ENCODE results near the gene LPCAT1. TPM values are rescaled to one million over a fixed set of nuclear protein-coding genes. Genes with fewer than 3 reads are reported as not detected.

The LPCAT1 gene
- total and polyA plus RNA-seq, 2 of the 13 experiments (the other 11 are each of a cell fraction or from before 2014, with no cell fraction given) = 29.8 to 90.6 TPM

- no peak overlapping the region for H3K4me2 ChIP-seq (ENCODE audit: low read depth, low read length)
- POLR2A ChIA-PET = no interaction called here
- in situ Hi-C loops (cut with HindIII; ENCODE audit: extremely low pct_ligation_motif_present, low pct_unique_long_range_greater_than_20kb) (loop anchor here (25.0 kb wide), 1 partner anchor 133 kb away; no protein-coding TSS in a partner anchor), intact Hi-C loops (cut with micrococcal nuclease; ENCODE audit: unreplicated experiment) (no loop called here)
- FAIRE-seq (no peak), ATAC-seq (no peak), DNase-seq (ENCODE audit: low spot score) (no peak)
- H3K36me3 ChIP-seq (replicated peaks in 1 of 2; ENCODE audit: control insufficient read depth in 1 of 2, insufficient read depth in 2 of 2, low read length in 2 of 2) = peaks cover 20 to 35% of the 10 kb centered on the region in 2 experiments
- no peaks in the 10 kb centered on the region for H3K9me3 ChIP-seq (ENCODE audit: low read length)
- TF ChIP-seq FOXM1 (CRISPR knock-in tag; IDR thresholded peaks at IDR 0.05) = no peak
- no peak overlapping the region for H3K27ac ChIP-seq (ENCODE audit: extremely low read length, insufficient read depth, low read length)
- H3K4me3 ChIP-seq (replicated peaks in 1 of 3; ENCODE audit: insufficient read depth in 1 of 3, low read depth in 2 of 3, low read length in 3 of 3) = no peak overlapping the region
- H2AFZ ChIP-seq (ENCODE audit: low read length) = no peak overlapping the region
- peaks cover 77% of the 10 kb centered on the region for H3K79me2 ChIP-seq (ENCODE audit: insufficient read depth, low read length)
- 97% methylated on average over 14 of the region's 14 CpGs for WGBS (ENCODE audit: low lambda C conversion rate)
- BruUV-seq (replicated peaks) = no TSS peak
- H3K27me3 ChIP-seq (ENCODE audit: control insufficient read depth in 1 of 2, insufficient read depth in 2 of 2, low read length in 2 of 2) = no peaks in the 10 kb centered on the region
- H3K9ac ChIP-seq (ENCODE audit: insufficient read depth, low read depth, low read length) = no peak overlapping the region
- CTCF ChIA-PET (ENCODE audit: low intra/inter-chr PET ratio, low total read pairs) = no interaction called here
- H4K20me1 ChIP-seq (ENCODE audit: insufficient read depth, low read length) = peaks cover 81% of the 10 kb centered on the region
- H3K4me1 ChIP-seq (ENCODE audit: insufficient read depth, low read length) = no peaks in the 10 kb centered on the region
Observed at GRCh38 chr5:1504069-1504595, 19.6 kb downstream of the LPCAT1 start.

DNA sequence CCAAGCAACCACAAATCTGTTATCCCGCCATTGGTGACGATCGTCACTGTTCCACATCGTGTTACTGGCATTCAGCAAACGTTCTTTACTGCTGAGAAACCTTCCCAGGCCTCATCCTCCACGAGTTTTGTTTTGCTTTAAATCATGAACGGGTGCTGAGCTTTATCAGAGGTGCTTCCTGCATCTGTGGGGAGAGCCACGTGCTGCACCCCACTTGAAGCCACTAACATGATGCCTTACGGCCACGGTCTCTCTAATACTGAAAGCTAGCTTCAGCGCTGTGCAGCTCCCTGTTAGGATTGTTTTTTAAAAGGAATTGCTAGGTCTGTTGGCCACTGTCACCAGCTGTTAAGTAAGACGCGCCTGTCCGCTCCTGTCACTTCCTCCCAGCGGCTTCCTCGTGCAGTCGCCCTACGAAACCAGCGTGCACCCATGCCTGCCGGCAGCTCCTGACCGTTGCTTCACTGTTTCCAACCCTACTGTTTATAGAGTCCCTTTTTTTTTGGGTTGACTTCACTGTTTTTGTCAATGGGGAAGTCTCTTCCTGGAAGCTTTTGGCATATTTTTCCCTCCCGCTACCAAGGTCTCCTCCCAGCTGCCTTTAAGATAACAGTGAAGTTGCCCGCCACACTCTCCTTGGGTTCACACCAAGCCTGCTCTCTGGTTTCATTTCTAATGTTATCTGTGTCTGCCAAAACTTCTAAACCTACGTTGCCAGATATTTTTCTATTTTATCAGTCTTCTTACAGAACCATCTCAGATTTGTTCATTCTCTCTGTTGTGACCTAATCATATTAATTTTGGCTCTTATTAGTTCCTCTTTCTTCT is 20.3 kb downstream of the LPCAT1 start:
- TF ChIP-seq POLR2A (IDR thresholded peaks at IDR 0.05; ENCODE audit: insufficient read depth in 1 of 2, low read depth in 2 of 2, low read length in 2 of 2) (peak in 1 of 2 experiments; percentile 27; a peak in 1 of 4 replicates), PAF1 (CRISPR knock-in tag; IDR thresholded peaks at IDR 0.05) (no peak), ZBTB38 (CRISPR knock-in tag; IDR thresholded peaks at IDR 0.05) (peak; percentile 29; the same call in 1 of the 2 replicates)
- DNase-seq (ENCODE audit: low spot score) (no peak), FAIRE-seq (no peak), ATAC-seq (no peak)
- Histone ChIP-seq H3K4me2 (ENCODE audit: low read depth, low read length) (no peak overlapping the region), H3K79me2 (ENCODE audit: insufficient read depth, low read length) (peaks cover 77% of the 10 kb centered on the region), H3K36me3 (replicated peaks in 1 of 2; ENCODE audit: control insufficient read depth in 1 of 2, insufficient read depth in 2 of 2, low read length in 2 of 2) (peaks cover 24 to 37% of the 10 kb centered on the region in 2 experiments), H3K4me1 (ENCODE audit: insufficient read depth, low read length) (no peaks in the 10 kb centered on the region), H3K27me3 (ENCODE audit: control insufficient read depth in 1 of 2, insufficient read depth in 2 of 2, low read length in 2 of 2) (no peaks in the 10 kb centered on the region), H3K9ac (ENCODE audit: insufficient read depth, low read depth, low read length) (no peak overlapping the region), H4K20me1 (ENCODE audit: insufficient read depth, low read length) (peaks cover 75% of the 10 kb centered on the region), H2AFZ (ENCODE audit: low read length) (no peak overlapping the region), H3K9me3 (ENCODE audit: low read length) (no peaks in the 10 kb centered on the region), H3K27ac (ENCODE audit: extremely low read length, insufficient read depth, low read length) (no peak overlapping the region), H3K4me3 (replicated peaks in 1 of 3; ENCODE audit: insufficient read depth in 1 of 3, low read depth in 2 of 3, low read length in 3 of 3) (no peak overlapping the region)
- CTCF ChIA-PET (ENCODE audit: low intra/inter-chr PET ratio, low total read pairs) = no interaction called here
- POLR2A ChIA-PET = no interaction called here
- in situ Hi-C loops (cut with HindIII; ENCODE audit: extremely low pct_ligation_motif_present, low pct_unique_long_range_greater_than_20kb) = loop anchor here (25.0 kb wide), 1 partner anchor 134 kb away; no protein-coding TSS in a partner anchor
- WGBS (ENCODE audit: low lambda C conversion rate) = 95% methylated on average over 24 of the region's 24 CpGs
- BruUV-seq (replicated peaks) = TSS peak; percentile 35
- intact Hi-C loops (cut with micrococcal nuclease; ENCODE audit: unreplicated experiment) = no loop called here

All from HepG2 (cell line).